Measurements from ENCODE around the gene TMEM131L. TPM values are rescaled to one million over a fixed set of nuclear protein-coding genes. Genes with fewer than 3 reads are reported as not detected.
A peak's percentile ranks its signal among the peaks of the same experiment; 100 is the strongest.
"Not testable (repeated sequence)": the region's sequence is repeated elsewhere in the genome, so short reads cannot be mapped to it uniquely, and the experiment has no call there.

The TMEM131L gene
- total RNA-seq (10 to 100 TPM in 3 of 4 donors, 1 to 10 TPM in 1; 8.2 to 27.2 (median 15.6) TPM), polyA plus RNA-seq (10 to 100 TPM in 1 of 3 donors, under 1 TPM in 2; 0.60 to 15.2 (median 0.69) TPM)

GRCh38 chr4:153466081-153466948 lies at the start of gene TMEM131L:
Gene TMEM131L (plus strand): TSS chr4:153466360. CDS start chr4:153466398, 38 bp downstream.
- WGBS, 2 donors = 1% methylated on average over 103 of the region's 103 CpGs
- Histone ChIP-seq H3K27me3 (no peaks in the 10 kb centered on the region), H3K4me1 (peaks cover 0 to 63% (median 44%) of the 10 kb centered on the region in 4 donors), H3K9me3 (no peaks in the 10 kb centered on the region), H3K36me3 (no peaks in the 10 kb centered on the region), H3K27ac (peak within 1 kb of the TSS; percentile 83 to 89 (median 86)), H3K4me3 (peak within 1 kb of the TSS; percentile 80 to 98 (median 86))
- intact Hi-C loops (cut with DNase I) = loop anchor here (1.0 to 10.0 kb wide), 4 partner anchors 34 to 342 kb away; no protein-coding TSS in a partner anchor
- DNase-seq = peak; percentile 83
- TF ChIP-seq POLR2AphosphoS5 (IDR thresholded peaks at IDR 0.05) (peak; percentile 43 to 78 (median 69)), POLR2A (IDR thresholded peaks at IDR 0.05) (no peak), CTCF (IDR thresholded peaks at IDR 0.05) (peak in 1 of 4 experiments; percentile 8)

GRCh38 chr4:153416456-153416855 lies 49.7 kb upstream of the TMEM131L start:
- DNase-seq; H3K27me3 ChIP-seq; H3K9me3 ChIP-seq; H3K27ac ChIP-seq; H3K36me3 ChIP-seq; H3K4me3 ChIP-seq; intact Hi-C loops (cut with DNase I); H3K4me1 ChIP-seq: not testable (repeated sequence)
- WGBS, 2 donors = 80 to 92% methylated on average over 8 of the region's 8 CpGs

GRCh38 chr4:153418121-153418520 lies 48.0 kb upstream of the TMEM131L start:
- Histone ChIP-seq H3K36me3 (no peaks in the 10 kb centered on the region), H3K27ac (no peak overlapping the region), H3K4me1 (peaks cover 0 to 6% (median 2%) of the 10 kb centered on the region in 4 donors), H3K27me3 (no peaks in the 10 kb centered on the region), H3K4me3 (no peak overlapping the region), H3K9me3 (no peaks in the 10 kb centered on the region)
- intact Hi-C loops (cut with DNase I) = no loop called here
- TF ChIP-seq CTCF (IDR thresholded peaks at IDR 0.05) (no peak), POLR2A (IDR thresholded peaks at IDR 0.05) (no peak), POLR2AphosphoS5 (IDR thresholded peaks at IDR 0.05) (no peak), EP300 (IDR thresholded peaks at IDR 0.05) (no peak)
- WGBS, 2 donors = 93 to 94% methylated on average over 7 of the region's 7 CpGs
- no peak for DNase-seq

GRCh38 chr4:153418558-153418957 lies 47.6 kb upstream of the TMEM131L start:
- no peaks in the 10 kb centered on the region for H3K9me3 ChIP-seq
- H3K4me3 ChIP-seq = no peak overlapping the region
- intact Hi-C loops (cut with DNase I) = no loop called here
- no peaks in the 10 kb centered on the region for H3K27me3 ChIP-seq
- DNase-seq = no peak
- WGBS, 2 donors = 82 to 83% methylated on average over 3 of the region's 3 CpGs
- H3K27ac ChIP-seq = peak overlapping the region in 2 of 4 donors; percentile 28 to 32
- TF ChIP-seq POLR2AphosphoS5 (IDR thresholded peaks at IDR 0.05) (no peak), CTCF (IDR thresholded peaks at IDR 0.05) (no peak), POLR2A (IDR thresholded peaks at IDR 0.05) (no peak), EP300 (IDR thresholded peaks at IDR 0.05) (no peak)
- H3K36me3 ChIP-seq = no peaks in the 10 kb centered on the region
- H3K4me1 ChIP-seq = peaks cover 0 to 6% (median 2%) of the 10 kb centered on the region in 4 donors

- peak overlapping the region in 2 of 4 donors; percentile 28 to 32 for H3K27ac ChIP-seq
- H3K36me3 ChIP-seq = no peaks in the 10 kb centered on the region
- peaks cover 0 to 6% (median 2%) of the 10 kb centered on the region in 4 donors for H3K4me1 ChIP-seq
- intact Hi-C loops (cut with DNase I) = no loop called here
- DNase-seq = no peak
- H3K4me3 ChIP-seq = no peak overlapping the region
- no peaks in the 10 kb centered on the region for H3K27me3 ChIP-seq
- whole genome bisulfite sequencing, 2 donors = 73 to 84% methylated on average over 5 of the region's 5 CpGs
- no peak for TF ChIP-seq POLR2A (IDR thresholded peaks at IDR 0.05)
- TF ChIP-seq CTCF (IDR thresholded peaks at IDR 0.05) = no peak
- no peak for TF ChIP-seq POLR2AphosphoS5 (IDR thresholded peaks at IDR 0.05)
- no peak for TF ChIP-seq EP300 (IDR thresholded peaks at IDR 0.05)
- no peaks in the 10 kb centered on the region for H3K9me3 ChIP-seq
These were observed 47.1 kb upstream of the TMEM131L start for GRCh38 chr4:153419029-153419428.
